GM12878 (cell line): ENCODE measurements around the gene ATP6V0E2.

Experiments used
- CTCF ChIP-seq, 3 experiments: IDR thresholded peaks in 2 of 3; conservative IDR thresholded peaks in 1 of 3; 2 replicates each; pipeline ENCODE4 v1.5.1; 2011; ENCODE audit warnings: low read depth in 3 of 3, low read length in 3 of 3, mild to moderate bottlenecking in 3 of 3, control low read depth in 2 of 3, moderate library complexity in 2 of 3, inconsistent platforms in 1 of 3, mixed read lengths in 1 of 3; ENCODE audit not compliant: control insufficient read depth in 2 of 3, insufficient read depth in 1 of 3; ENCODE audit errors: extremely low read depth in 1 of 3
- DPF2 ChIP-seq: fragments of 450-650 bp; IDR thresholded peaks from 2 replicates; pipeline ENCODE4 v1.6.1; 2017; ENCODE audit warnings: mild to moderate bottlenecking
- EP300 ChIP-seq, 2 experiments: fragments of 150-350 bp in 1 of 2; IDR thresholded peaks; 2 replicates each; pipeline ENCODE4 v1.6.1; 2011 to 2012; ENCODE audit warnings: low read depth in 2 of 2, low read length in 2 of 2, borderline replicate concordance in 1 of 2, improper control_type of control experiment in 1 of 2, inconsistent platforms in 1 of 2; ENCODE audit not compliant: control insufficient read depth in 1 of 2
- ESRRA ChIP-seq: IDR thresholded peaks from 2 replicates; pipeline ENCODE4 v1.6.1; 2012; ENCODE audit warnings: mild to moderate bottlenecking, low read length, improper control_type of control experiment
- HDAC2 ChIP-seq: fragments of 200-600 bp; sonication (generic); IDR thresholded peaks from 2 replicates; pipeline ENCODE4 v1.6.1; 2017
- MXI1 ChIP-seq: fragments of 150-350 bp; IDR thresholded peaks from 2 replicates; pipeline ENCODE4 v1.6.1; 2011; ENCODE audit warnings: low read depth, mild to moderate bottlenecking, inconsistent platforms, low read length, improper control_type of control experiment
- NFYB ChIP-seq: IDR thresholded peaks from 2 replicates; pipeline ENCODE4 v1.6.1; 2011; ENCODE audit warnings: low read depth, mild to moderate bottlenecking, low read length, improper control_type of control experiment, moderate library complexity; ENCODE audit not compliant: insufficient read depth
- PAX5 ChIP-seq: IDR thresholded peaks from 2 replicates; pipeline ENCODE4 v1.6.1; 2011; ENCODE audit warnings: low read depth, low read length, borderline replicate concordance
- POLR2A ChIP-seq: IDR thresholded peaks from 2 replicates; pipeline ENCODE4 v1.6.1; 2011; ENCODE audit warnings: low read depth, mild to moderate bottlenecking, low read length
- TF ChIP-seq, protein P1 (sequence below): IDR thresholded peaks from 2 replicates; pipeline ENCODE4 v1.6.1; 2011; ENCODE audit warnings: mild to moderate bottlenecking, low read depth, low read length, moderate library complexity; ENCODE audit not compliant: insufficient replicate concordance
- TF ChIP-seq, protein P2 (sequence below): IDR thresholded peaks from 2 replicates; pipeline ENCODE4 v1.6.1; 2012; ENCODE audit warnings: low read depth, low read length, improper control_type of control experiment

- TF ChIP-seq DPF2: no peak
- TF ChIP-seq MXI1: no peak
- TF ChIP-seq ESRRA: no peak
- no peak for TF ChIP-seq HDAC2
- TF ChIP-seq, protein P1, sequence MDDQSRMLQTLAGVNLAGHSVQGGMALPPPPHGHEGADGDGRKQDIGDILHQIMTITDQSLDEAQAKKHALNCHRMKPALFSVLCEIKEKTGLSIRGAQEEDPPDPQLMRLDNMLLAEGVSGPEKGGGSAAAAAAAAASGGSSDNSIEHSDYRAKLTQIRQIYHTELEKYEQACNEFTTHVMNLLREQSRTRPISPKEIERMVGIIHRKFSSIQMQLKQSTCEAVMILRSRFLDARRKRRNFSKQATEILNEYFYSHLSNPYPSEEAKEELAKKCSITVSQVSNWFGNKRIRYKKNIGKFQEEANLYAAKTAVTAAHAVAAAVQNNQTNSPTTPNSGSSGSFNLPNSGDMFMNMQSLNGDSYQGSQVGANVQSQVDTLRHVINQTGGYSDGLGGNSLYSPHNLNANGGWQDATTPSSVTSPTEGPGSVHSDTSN: no peak
- TF ChIP-seq POLR2A: no peak
- TF ChIP-seq NFYB: no peak
- no peak for TF ChIP-seq CTCF (IDR thresholded peaks at IDR 0.05 in 2 of 3, conservative IDR thresholded peaks at IDR 0.05 in 1 of 3; ENCODE audit: control insufficient read depth in 2 of 3, extremely low read depth in 1 of 3, insufficient read depth in 1 of 3, low read depth in 3 of 3, low read length in 3 of 3)
- TF ChIP-seq, protein P2, sequence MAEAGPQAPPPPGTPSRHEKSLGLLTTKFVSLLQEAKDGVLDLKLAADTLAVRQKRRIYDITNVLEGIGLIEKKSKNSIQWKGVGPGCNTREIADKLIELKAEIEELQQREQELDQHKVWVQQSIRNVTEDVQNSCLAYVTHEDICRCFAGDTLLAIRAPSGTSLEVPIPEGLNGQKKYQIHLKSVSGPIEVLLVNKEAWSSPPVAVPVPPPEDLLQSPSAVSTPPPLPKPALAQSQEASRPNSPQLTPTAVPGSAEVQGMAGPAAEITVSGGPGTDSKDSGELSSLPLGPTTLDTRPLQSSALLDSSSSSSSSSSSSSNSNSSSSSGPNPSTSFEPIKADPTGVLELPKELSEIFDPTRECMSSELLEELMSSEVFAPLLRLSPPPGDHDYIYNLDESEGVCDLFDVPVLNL: no peak
- no peak for TF ChIP-seq EP300 (IDR thresholded peaks at IDR 0.05; ENCODE audit: borderline replicate concordance in 1 of 2, control insufficient read depth in 1 of 2, low read depth in 2 of 2, low read length in 2 of 2)
- TF ChIP-seq PAX5: no peak
Observed at GRCh38 chr7:149866779-149867447, 6.9 kb upstream of the ATP6V0E2 start.
